BJ (cell line): ENCODE data around the gene FXYD1. TPM values are rescaled to one million over a fixed set of nuclear protein-coding genes. Genes with fewer than 3 reads are reported as not detected.

Experiments
- CTCF ChIA-PET: fragments of 350-600 bp; formaldehyde crosslinking; extraction: SDS; loops from one replicate; lab custom pipeline; 2021; ENCODE audit warnings: antibody characterized with exemption, inconsistent platforms; lab: Yijun Ruan, JAX
- POLR2A ChIA-PET: fragments of 300-600 bp; sonication (Branson Sonifier 250); formaldehyde crosslinking; extraction: SDS; loops from one replicate; lab custom pipeline; 2021; ENCODE audit warnings: antibody characterized with exemption; lab: Charles Lee
- DNase-seq: peaks from one replicate; pipeline ENCODE4 v3.0.0-alpha.2; 2011; ENCODE audit warnings: low read depth
- H3K27me3 ChIP-seq: 2 replicates; pipeline ENCODE4 v1.6.0; 2011; ENCODE audit warnings: low read length; ENCODE audit not compliant: control insufficient read depth, insufficient read depth
- H3K36me3 ChIP-seq: 2 replicates; pipeline ENCODE4 v1.5.1; 2011; ENCODE audit warnings: low read length; ENCODE audit not compliant: control insufficient read depth, insufficient read depth
- H3K4me3 ChIP-seq: 2 replicates; pipeline ENCODE4 v1.5.1; 2011; ENCODE audit warnings: low read depth, mild to moderate bottlenecking, control low read depth, low read length
- polyA plus RNA-seq: library from polyadenylated mRNA; depleted of rRNA; stranded (reverse); fragments of >200 nt; gene quantifications from 2 replicates; pipeline ENCODE4 v1.2.3, GENCODE V29; 2011
- TF ChIP-seq, protein P1 (sequence below): IDR thresholded peaks from 2 replicates; pipeline ENCODE4 v1.5.1; 2011; ENCODE audit warnings: low read depth, mild to moderate bottlenecking, control low read depth, inconsistent platforms, low read length, moderate library complexity; ENCODE audit not compliant: insufficient read depth

The FXYD1 gene
- polyA plus RNA-seq, 1 experiment, result 4.0 TPM

- Histone ChIP-seq H3K36me3 (peaks cover 23% of the 10 kb centered on the region), H3K4me3 (no peak overlapping the region), H3K27me3 (no peaks in the 10 kb centered on the region)
- TF ChIP-seq, protein P1, sequence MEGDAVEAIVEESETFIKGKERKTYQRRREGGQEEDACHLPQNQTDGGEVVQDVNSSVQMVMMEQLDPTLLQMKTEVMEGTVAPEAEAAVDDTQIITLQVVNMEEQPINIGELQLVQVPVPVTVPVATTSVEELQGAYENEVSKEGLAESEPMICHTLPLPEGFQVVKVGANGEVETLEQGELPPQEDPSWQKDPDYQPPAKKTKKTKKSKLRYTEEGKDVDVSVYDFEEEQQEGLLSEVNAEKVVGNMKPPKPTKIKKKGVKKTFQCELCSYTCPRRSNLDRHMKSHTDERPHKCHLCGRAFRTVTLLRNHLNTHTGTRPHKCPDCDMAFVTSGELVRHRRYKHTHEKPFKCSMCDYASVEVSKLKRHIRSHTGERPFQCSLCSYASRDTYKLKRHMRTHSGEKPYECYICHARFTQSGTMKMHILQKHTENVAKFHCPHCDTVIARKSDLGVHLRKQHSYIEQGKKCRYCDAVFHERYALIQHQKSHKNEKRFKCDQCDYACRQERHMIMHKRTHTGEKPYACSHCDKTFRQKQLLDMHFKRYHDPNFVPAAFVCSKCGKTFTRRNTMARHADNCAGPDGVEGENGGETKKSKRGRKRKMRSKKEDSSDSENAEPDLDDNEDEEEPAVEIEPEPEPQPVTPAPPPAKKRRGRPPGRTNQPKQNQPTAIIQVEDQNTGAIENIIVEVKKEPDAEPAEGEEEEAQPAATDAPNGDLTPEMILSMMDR, result no peak
- ChIA-PET POLR2A (no interaction called here), CTCF (interaction anchor here (2.3 kb wide), 1 partner anchor 14 kb away, joined by 7 read pairs; no protein-coding TSS in a partner anchor)
- DNase-seq, result no peak
These were observed 28.9 kb downstream of the FXYD1 start for GRCh38 chr19:35167251-35168119.

- H3K27me3 ChIP-seq, result no peaks in the 10 kb centered on the region
- POLR2A ChIA-PET, result no interaction called here
- TF ChIP-seq, protein P1, result peak; percentile 20; the same call in 1 of the 2 replicates
- H3K36me3 ChIP-seq, result peaks cover 23% of the 10 kb centered on the region
- no peak for DNase-seq
- no peak overlapping the region for H3K4me3 ChIP-seq
- CTCF ChIA-PET, result interaction anchor here (2.3 kb wide), 1 partner anchor 15 kb away, joined by 7 read pairs; no protein-coding TSS in a partner anchor
These were observed 29.6 kb downstream of the FXYD1 start for GRCh38 chr19:35168196-35168595.

DNA sequence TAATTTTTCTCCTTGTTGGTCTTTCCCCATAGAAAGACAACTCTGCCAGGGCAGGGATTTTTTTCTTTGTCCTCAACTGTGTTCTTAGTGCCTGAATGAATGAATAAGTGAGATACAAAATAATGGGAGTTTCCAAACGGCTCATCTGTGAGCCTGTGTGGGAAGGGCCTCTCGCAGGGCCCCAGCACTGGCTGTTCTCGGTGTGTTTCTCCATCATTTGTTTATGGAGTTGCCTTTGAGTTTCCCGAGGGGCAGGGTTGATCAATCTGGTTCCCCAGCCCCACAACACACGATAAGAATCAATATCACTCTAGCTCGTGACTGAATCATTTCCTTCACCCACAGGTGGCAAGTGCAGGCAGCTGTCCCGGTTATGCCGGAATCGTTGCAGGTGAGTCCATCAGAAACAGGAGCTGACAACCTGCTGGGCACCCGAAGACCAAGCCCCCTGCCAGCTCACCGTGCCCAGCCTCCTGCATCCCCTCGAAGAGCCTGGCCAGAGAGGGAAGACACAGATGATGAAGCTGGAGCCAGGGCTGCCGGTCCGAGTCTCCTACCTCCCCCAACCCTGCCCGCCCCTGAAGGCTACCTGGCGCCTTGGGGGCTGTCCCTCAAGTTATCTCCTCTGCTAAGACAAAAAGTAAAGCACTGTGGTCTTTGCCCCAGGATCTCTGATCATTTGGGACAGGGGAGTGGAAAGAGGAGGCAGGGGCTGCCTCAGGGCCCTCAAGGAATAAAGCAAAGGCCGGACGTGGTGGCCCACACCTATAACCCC is 30.8 kb downstream of the FXYD1 start:
- TF ChIP-seq, protein P1, result no peak
- POLR2A ChIA-PET, result no interaction called here
- CTCF ChIA-PET, result interaction anchor here (1.5 to 2.3 kb wide), 2 partner anchors 16 to 54 kb away, joined by 3 to 7 read pairs; no protein-coding TSS in a partner anchor
- H3K36me3 ChIP-seq, result peaks cover 16% of the 10 kb centered on the region
- no peak overlapping the region for H3K4me3 ChIP-seq
- no peak for DNase-seq
- H3K27me3 ChIP-seq, result no peaks in the 10 kb centered on the region

DNA sequence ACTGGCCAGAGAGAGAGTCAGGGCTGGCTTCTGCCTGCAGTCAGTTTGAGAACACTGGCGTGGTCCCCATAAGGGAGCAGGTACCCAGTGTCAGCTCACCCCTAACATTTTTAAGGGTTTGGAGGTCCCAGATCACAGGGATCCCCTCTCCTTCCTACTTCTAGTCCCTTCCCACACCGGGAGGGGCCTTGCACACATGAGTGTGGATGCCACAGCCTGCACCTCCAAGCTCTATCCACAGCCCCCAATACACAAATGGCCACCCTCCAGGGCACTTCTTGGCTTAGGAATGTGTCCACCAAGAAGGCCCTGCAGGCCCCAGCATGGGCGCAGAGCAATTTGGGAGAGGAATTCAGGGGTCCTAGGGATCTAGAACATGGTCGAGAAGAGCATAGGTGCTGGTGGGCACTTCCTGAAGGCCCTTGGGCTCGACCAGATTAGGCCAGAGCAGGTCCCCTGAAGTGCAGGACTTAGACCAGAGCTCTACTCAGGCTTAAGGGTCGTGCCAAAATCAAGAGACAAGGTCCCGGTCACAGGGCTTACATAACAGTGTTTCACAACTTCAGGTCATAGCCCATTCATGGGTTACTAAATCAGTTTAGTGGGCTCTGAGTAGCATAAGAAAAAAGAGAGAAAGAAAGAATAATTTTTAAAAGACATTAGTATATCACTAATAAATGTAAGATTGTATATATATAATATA is 31.9 kb downstream of the FXYD1 start:
- DNase-seq, result no peak
- peaks cover 15% of the 10 kb centered on the region for H3K36me3 ChIP-seq
- ChIA-PET CTCF (interaction anchor here (1.5 kb wide), 1 partner anchor 55 kb away, joined by 3 read pairs; no protein-coding TSS in a partner anchor), POLR2A (no interaction called here)
- no peaks in the 10 kb centered on the region for H3K27me3 ChIP-seq
- TF ChIP-seq, protein P1, result no peak
- no peak overlapping the region for H3K4me3 ChIP-seq
